PC-9 (cell line): ENCODE data around the gene MYO3B. TPM values are rescaled to one million over a fixed set of nuclear protein-coding genes. Genes with fewer than 3 reads are reported as not detected.

Experiments
- BruUV-seq: library from RNA; stranded (reverse); fragments of 400-500 nt; replicated peaks from 2 replicates; lab custom pipeline; 2021; lab: Mats Ljungman, UMichigan
- CTCF ChIA-PET: fragments of 300-600 bp; sonication (Branson Sonifier 250); formaldehyde crosslinking; loops from one replicate; lab custom pipeline; 2022; ENCODE audit warnings: antibody characterized with exemption; lab: Charles Lee
- POLR2A ChIA-PET: fragments of 300-600 bp; sonication (Branson Sonifier 250); formaldehyde crosslinking; loops from one replicate; lab custom pipeline; 2022; ENCODE audit warnings: antibody characterized with exemption; ENCODE audit not compliant: unreplicated experiment; lab: Charles Lee
- DNase-seq, 2 experiments: peaks; one replicate each; pipeline versions ENCODE4 v3.0.0 to v3.0.0-alpha.2; 2015 to 2022; ENCODE audit warnings: mixed read lengths in 1 of 2
- H2AFZ ChIP-seq: fragments of 200-600 bp; sonication (generic); 2 replicates; pipeline ENCODE4 v1.8.1; 2017; ENCODE audit warnings: antibody characterized with exemption
- H3F3A ChIP-seq: fragments of 200-600 bp; sonication (generic); 2 replicates; pipeline ENCODE4 v1.8.1; 2017; ENCODE audit warnings: antibody characterized with exemption, mild to moderate bottlenecking, low read depth; ENCODE audit not compliant: insufficient read depth
- H3K27ac ChIP-seq: fragments of 200-600 bp; sonication (generic); 2 replicates; pipeline ENCODE4 v1.6.1; 2016; ENCODE audit warnings: mixed run types
- H3K27me3 ChIP-seq: fragments of 200-600 bp; sonication (generic); 2 replicates; pipeline ENCODE4 v1.6.1; 2016; ENCODE audit warnings: low read depth, mixed run types; ENCODE audit not compliant: insufficient read depth
- H3K36me3 ChIP-seq: fragments of 200-600 bp; sonication (generic); 2 replicates; pipeline ENCODE4 v1.6.1; 2016; ENCODE audit warnings: low read depth, mixed run types
- H3K4me1 ChIP-seq: fragments of 200-600 bp; sonication (generic); replicated peaks from 2 replicates; pipeline ENCODE4 v1.6.1; 2016; ENCODE audit warnings: mixed run types; ENCODE audit not compliant: insufficient read depth
- H3K4me2 ChIP-seq: fragments of 200-600 bp; sonication (generic); 2 replicates; pipeline ENCODE4 v1.6.1; 2017; ENCODE audit warnings: mixed run types
- H3K4me3 ChIP-seq: fragments of 200-600 bp; sonication (generic); 2 replicates; pipeline ENCODE4 v1.6.1; 2016; ENCODE audit warnings: mixed run types
- H3K79me2 ChIP-seq: fragments of 200-600 bp; sonication (generic); 2 replicates; pipeline ENCODE4 v1.6.1; 2017; ENCODE audit warnings: low read depth, mixed run types
- H3K9me2 ChIP-seq: fragments of 200-600 bp; sonication (generic); 2 replicates; pipeline ENCODE4 v1.8.1; 2017; ENCODE audit warnings: mild to moderate bottlenecking; ENCODE audit not compliant: insufficient read depth
- H3K9me3 ChIP-seq: fragments of 200-600 bp; sonication (generic); 2 replicates; pipeline ENCODE4 v1.8.1; 2016; ENCODE audit warnings: low read depth; ENCODE audit not compliant: insufficient read depth
- H4K20me1 ChIP-seq: fragments of 200-600 bp; sonication (generic); 2 replicates; pipeline ENCODE4 v1.8.1; 2017; ENCODE audit not compliant: insufficient read depth
- CTCF ChIP-seq: fragments of 200-600 bp; sonication (generic); conservative IDR thresholded peaks from 2 replicates; pipeline ENCODE4 v1.6.1; 2017; ENCODE audit warnings: mixed run types, antibody characterized with exemption, mild to moderate bottlenecking, moderate library complexity
- EZH2 ChIP-seq: fragments of 200-600 bp; sonication (generic); IDR thresholded peaks from 2 replicates; pipeline ENCODE4 v1.8.0; 2017; ENCODE audit warnings: antibody characterized with exemption, low read depth
- intact Hi-C: fragments of 100-400 bp; cut with micrococcal nuclease; formaldehyde crosslinking; loops from one replicate; pipeline ENCODE4 v1.10.0; 2022; ENCODE audit not compliant: unreplicated experiment
- total RNA-seq: library from RNA; stranded (reverse); gene quantifications from 2 replicates; pipeline ENCODE4 v1.2.3, GENCODE V29; 2021

MYO3B gene
- total RNA-seq, 1 experiment from 2014 or later: 5.3 TPM

- intact Hi-C loops: no loop called here
- no peaks in the 10 kb centered on the region for H3K36me3 ChIP-seq
- H3K27me3 ChIP-seq: no peaks in the 10 kb centered on the region
- TF ChIP-seq CTCF (no peak), EZH2 (no peak)
- H3K4me3 ChIP-seq: no peak overlapping the region
- peaks cover 4% of the 10 kb centered on the region for H3K9me2 ChIP-seq
- no peak overlapping the region for H3K27ac ChIP-seq
- 0 out of 2 replicates have a peak overlapping the region, but pooled peaks have one; percentile 3 for H3K4me2 ChIP-seq
- DNase-seq: no peak
- H3K9me3 ChIP-seq: no peaks in the 10 kb centered on the region
- H3K79me2 ChIP-seq: no peaks in the 10 kb centered on the region
- peaks cover 3% of the 10 kb centered on the region; the same call in 1 of the 2 replicates for H3F3A ChIP-seq
- no TSS peak for BruUV-seq
- no peak overlapping the region for H2AFZ ChIP-seq
- peaks cover 14% of the 10 kb centered on the region; the same call in 1 of the 2 replicates for H3K4me1 ChIP-seq
- POLR2A ChIA-PET: interaction anchor here (0.7 kb wide), 1 partner anchor 9 kb away, joined by 3 read pairs; no protein-coding TSS in a partner anchor
- no peaks in the 10 kb centered on the region for H4K20me1 ChIP-seq
- CTCF ChIA-PET: no interaction called here
These were observed 129.8 kb downstream of the MYO3B start for GRCh38 chr2:170307555-170308351.

DNA sequence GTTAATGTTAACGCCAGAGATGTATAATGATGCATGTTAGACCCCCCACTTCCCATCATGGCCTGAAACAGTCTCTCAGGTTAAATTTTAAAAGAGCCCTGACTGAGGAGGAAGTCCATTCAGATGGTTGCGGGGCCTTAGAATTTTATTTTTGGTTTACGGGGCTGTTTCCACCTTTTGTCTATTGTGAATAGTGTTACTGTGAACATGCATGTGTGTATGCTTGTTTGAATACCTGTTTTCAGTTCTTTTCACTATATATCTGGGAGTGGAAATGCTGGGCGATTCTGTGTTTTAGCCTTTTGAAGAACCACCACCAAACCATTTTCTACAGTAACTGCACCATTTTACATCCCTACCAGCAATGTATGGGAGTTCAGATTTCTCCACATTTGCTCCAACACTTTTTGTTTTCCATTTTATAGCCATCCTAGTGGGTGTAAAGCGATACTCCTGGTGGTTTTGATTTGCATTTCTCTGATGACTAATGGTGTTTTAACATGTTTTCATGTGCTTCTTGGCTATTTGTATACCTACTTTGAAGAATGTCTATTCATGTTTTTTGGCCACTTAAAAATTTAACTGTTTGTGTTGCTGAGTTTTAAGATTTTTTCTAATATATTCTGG, 133.0 kb downstream of the MYO3B start:
- no peak for DNase-seq
- Histone ChIP-seq H3F3A (peaks cover 3% of the 10 kb centered on the region; the same call in 1 of the 2 replicates), H3K27me3 (no peaks in the 10 kb centered on the region), H3K79me2 (no peaks in the 10 kb centered on the region), H3K9me3 (no peaks in the 10 kb centered on the region), H3K4me2 (no peak overlapping the region), H3K4me3 (no peak overlapping the region), H3K36me3 (no peaks in the 10 kb centered on the region), H3K9me2 (peaks cover 4% of the 10 kb centered on the region; the same call in 1 of the 2 replicates), H3K4me1 (peaks cover 14% of the 10 kb centered on the region; the same call in 1 of the 2 replicates), H3K27ac (no peak overlapping the region), H2AFZ (no peak overlapping the region), H4K20me1 (no peaks in the 10 kb centered on the region)
- no TSS peak for BruUV-seq
- ChIA-PET POLR2A (no interaction called here), CTCF (no interaction called here)
- intact Hi-C loops: no loop called here
- no peak for TF ChIP-seq CTCF
- no peak for TF ChIP-seq EZH2

GRCh38 chr2:170313347-170313991, 135.5 kb downstream of the MYO3B start:
- Histone ChIP-seq H3K4me3 (no peak overlapping the region), H3K9me2 (peaks cover 4% of the 10 kb centered on the region; the same call in 1 of the 2 replicates), H3K27ac (no peak overlapping the region), H3F3A (0 out of 2 replicates have a peak, but pooled peaks cover 3% of the 10 kb centered on the region), H2AFZ (no peak overlapping the region), H3K36me3 (no peaks in the 10 kb centered on the region), H3K27me3 (no peaks in the 10 kb centered on the region), H3K4me1 (0 out of 2 replicates have a peak, but pooled peaks cover 8% of the 10 kb centered on the region), H3K9me3 (no peaks in the 10 kb centered on the region), H3K4me2 (no peak overlapping the region), H4K20me1 (no peaks in the 10 kb centered on the region), H3K79me2 (no peaks in the 10 kb centered on the region)
- no TSS peak for BruUV-seq
- DNase-seq: no peak
- CTCF ChIA-PET: no interaction called here
- POLR2A ChIA-PET: no interaction called here
- TF ChIP-seq EZH2 (no peak), CTCF (no peak)
- intact Hi-C loops: no loop called here
